ENCODE data around the gene DLL3.

GRCh38 chr19:39469567-39469966 lies 29.2 kb upstream of the DLL3 start:
- no peak for TF ChIP-seq CTCF (IDR thresholded peaks at IDR 0.05 in 4 of 5, conservative IDR thresholded peaks at IDR 0.05 in 1 of 5)
- TF ChIP-seq POLR2A (IDR thresholded peaks at IDR 0.05): no peak
